ENCODE data around the gene HDGFL2.

HDGFL2 gene

DNA sequence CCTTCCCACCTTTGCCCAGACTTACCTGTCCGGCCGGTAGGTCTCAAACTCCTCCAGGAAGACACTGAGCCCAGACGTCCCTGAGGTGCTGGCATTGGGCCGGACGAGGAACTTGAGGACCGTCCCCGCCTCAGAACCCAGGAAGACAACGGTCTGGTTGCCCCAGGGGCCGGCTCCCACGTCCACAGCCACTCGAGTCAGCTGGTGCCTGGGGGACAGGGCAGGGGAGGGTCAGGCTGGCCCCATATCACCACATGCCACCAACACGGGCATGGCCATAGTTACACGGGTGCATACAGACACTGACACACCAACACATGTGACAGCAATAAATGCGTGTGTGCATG is 76.1 kb downstream of the HDGFL2 start:
- ChIA-PET POLR2A (no interaction called here), CTCF (interaction anchor here (0.8 to 1.5 kb wide), 4 partner anchors 19 to 88 kb away, joined by 3 to 4 read pairs (median 3); no protein-coding TSS in a partner anchor)
- Histone ChIP-seq H3K27ac (ENCODE audit: extremely low read depth, low read depth, low read length) (no peak overlapping the region), H3K9me3 (ENCODE audit: control insufficient read depth, insufficient read depth, low read depth, low read length) (no peaks in the 10 kb centered on the region), H3K4me3 (ENCODE audit: low read depth, low read length) (no peak overlapping the region), H3K36me3 (ENCODE audit: control insufficient read depth in 2 of 2, insufficient read depth in 1 of 2, low read length in 2 of 2) (peaks cover 0 to 23% of the 10 kb centered on the region in 2 experiments; a peak in 2 of 3 replicates), H3K4me1 (ENCODE audit: control insufficient read depth, insufficient read depth, low read length) (no peaks in the 10 kb centered on the region)
- TF ChIP-seq ZNF311 (tag by site-specific recombination; IDR thresholded peaks at IDR 0.05; ENCODE audit: borderline replicate concordance) (no peak), ZNF837 (tag by site-specific recombination; IDR thresholded peaks at IDR 0.05) (no peak), ZNF398 (tag by site-specific recombination; IDR thresholded peaks at IDR 0.05) (no peak), ZEB2 (tag by site-specific recombination; IDR thresholded peaks at IDR 0.05) (no peak), ZNF571 (tag by site-specific recombination; IDR thresholded peaks at IDR 0.05) (no peak), ZNF114 (tag by site-specific recombination; IDR thresholded peaks at IDR 0.05) (no peak), ZNF121 (tag by site-specific recombination; IDR thresholded peaks at IDR 0.05) (no peak)

GRCh38 chr19:4550018-4550417 is 77.9 kb downstream of the HDGFL2 start:
- H3K4me3 ChIP-seq (ENCODE audit: low read depth, low read length), result no peak overlapping the region
- H3K9me3 ChIP-seq (ENCODE audit: control insufficient read depth, insufficient read depth, low read depth, low read length), result no peaks in the 10 kb centered on the region
- H3K36me3 ChIP-seq (ENCODE audit: control insufficient read depth in 2 of 2, insufficient read depth in 1 of 2, low read length in 2 of 2), result peaks cover 0 to 39% of the 10 kb centered on the region in 2 experiments; a peak in 2 of 3 replicates
- TF ChIP-seq ZNF48 (tag by site-specific recombination; IDR thresholded peaks at IDR 0.05) (no peak), HOXD13 (CRISPR knock-in tag; IDR thresholded peaks at IDR 0.05; ENCODE audit: borderline replicate concordance) (no peak), MYNN (tag by site-specific recombination; IDR thresholded peaks at IDR 0.05; ENCODE audit: borderline replicate concordance) (no peak), GLIS1 (tag by site-specific recombination; IDR thresholded peaks at IDR 0.05) (no peak), TSHZ1 (tag by site-specific recombination; IDR thresholded peaks at IDR 0.05; ENCODE audit: borderline replicate concordance) (no peak), ZNF514 (tag by site-specific recombination; IDR thresholded peaks at IDR 0.05) (no peak), ZNF121 (tag by site-specific recombination; IDR thresholded peaks at IDR 0.05) (no peak), ZNF266 (tag by site-specific recombination; IDR thresholded peaks at IDR 0.05; ENCODE audit: low read depth) (no peak), ZNF521 (tag by site-specific recombination; IDR thresholded peaks at IDR 0.05) (no peak)
- no peak overlapping the region for H3K27ac ChIP-seq (ENCODE audit: extremely low read depth, low read depth, low read length)
- no peaks in the 10 kb centered on the region for H3K4me1 ChIP-seq (ENCODE audit: control insufficient read depth, insufficient read depth, low read length)
- ChIA-PET CTCF (no interaction called here), POLR2A (no interaction called here)

DNA sequence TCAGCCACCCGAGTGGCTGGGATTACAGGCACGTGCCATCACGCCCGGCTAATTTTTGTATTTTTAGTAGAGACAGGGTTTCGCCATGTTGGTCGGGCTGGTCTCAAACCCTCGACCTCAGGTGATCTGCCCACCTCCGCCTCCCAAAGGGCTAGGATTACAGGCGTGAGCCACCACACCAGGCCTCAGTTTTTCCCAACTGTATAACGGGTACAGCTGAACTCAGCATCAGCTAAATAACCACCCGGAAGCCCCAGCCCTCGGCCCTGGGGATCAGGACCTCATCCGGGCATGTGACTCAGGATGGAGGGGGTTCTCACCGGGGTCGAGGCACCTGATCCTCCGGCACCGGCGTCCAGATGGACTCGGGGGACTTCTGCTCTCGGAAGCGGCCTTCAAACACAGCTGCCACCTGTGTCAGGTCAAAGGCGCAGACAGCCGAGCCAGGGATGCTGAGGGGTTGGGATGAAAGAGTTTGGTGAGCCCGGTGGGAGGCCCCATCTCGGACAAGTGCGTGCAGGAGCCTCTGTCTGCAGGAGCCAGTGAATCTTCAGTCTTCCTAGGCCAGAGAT is 78.5 kb downstream of the HDGFL2 start:
- no peaks in the 10 kb centered on the region for H3K4me1 ChIP-seq (ENCODE audit: control insufficient read depth, insufficient read depth, low read length)
- H3K4me3 ChIP-seq (ENCODE audit: low read depth, low read length), result no peak overlapping the region
- H3K36me3 ChIP-seq (ENCODE audit: control insufficient read depth in 2 of 2, insufficient read depth in 1 of 2, low read length in 2 of 2), result peaks cover 0 to 43% of the 10 kb centered on the region in 2 experiments; a peak in 2 of 3 replicates
- CTCF ChIA-PET, result no interaction called here
- POLR2A ChIA-PET, result no interaction called here
- no peaks in the 10 kb centered on the region for H3K9me3 ChIP-seq (ENCODE audit: control insufficient read depth, insufficient read depth, low read depth, low read length)
- TF ChIP-seq AEBP2 (tag by site-specific recombination; IDR thresholded peaks at IDR 0.05; ENCODE audit: borderline replicate concordance), result no peak
- TF ChIP-seq ZFP69B (tag by site-specific recombination; IDR thresholded peaks at IDR 0.05), result no peak
- no peak for TF ChIP-seq ZNF558 (tag by site-specific recombination; IDR thresholded peaks at IDR 0.05)
- no peak overlapping the region for H3K27ac ChIP-seq (ENCODE audit: extremely low read depth, low read depth, low read length)

Measured in HEK293 (cell line).